ENCODE results near the gene CCL26.

Gene CCL26, protein sequence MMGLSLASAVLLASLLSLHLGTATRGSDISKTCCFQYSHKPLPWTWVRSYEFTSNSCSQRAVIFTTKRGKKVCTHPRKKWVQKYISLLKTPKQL

DNA sequence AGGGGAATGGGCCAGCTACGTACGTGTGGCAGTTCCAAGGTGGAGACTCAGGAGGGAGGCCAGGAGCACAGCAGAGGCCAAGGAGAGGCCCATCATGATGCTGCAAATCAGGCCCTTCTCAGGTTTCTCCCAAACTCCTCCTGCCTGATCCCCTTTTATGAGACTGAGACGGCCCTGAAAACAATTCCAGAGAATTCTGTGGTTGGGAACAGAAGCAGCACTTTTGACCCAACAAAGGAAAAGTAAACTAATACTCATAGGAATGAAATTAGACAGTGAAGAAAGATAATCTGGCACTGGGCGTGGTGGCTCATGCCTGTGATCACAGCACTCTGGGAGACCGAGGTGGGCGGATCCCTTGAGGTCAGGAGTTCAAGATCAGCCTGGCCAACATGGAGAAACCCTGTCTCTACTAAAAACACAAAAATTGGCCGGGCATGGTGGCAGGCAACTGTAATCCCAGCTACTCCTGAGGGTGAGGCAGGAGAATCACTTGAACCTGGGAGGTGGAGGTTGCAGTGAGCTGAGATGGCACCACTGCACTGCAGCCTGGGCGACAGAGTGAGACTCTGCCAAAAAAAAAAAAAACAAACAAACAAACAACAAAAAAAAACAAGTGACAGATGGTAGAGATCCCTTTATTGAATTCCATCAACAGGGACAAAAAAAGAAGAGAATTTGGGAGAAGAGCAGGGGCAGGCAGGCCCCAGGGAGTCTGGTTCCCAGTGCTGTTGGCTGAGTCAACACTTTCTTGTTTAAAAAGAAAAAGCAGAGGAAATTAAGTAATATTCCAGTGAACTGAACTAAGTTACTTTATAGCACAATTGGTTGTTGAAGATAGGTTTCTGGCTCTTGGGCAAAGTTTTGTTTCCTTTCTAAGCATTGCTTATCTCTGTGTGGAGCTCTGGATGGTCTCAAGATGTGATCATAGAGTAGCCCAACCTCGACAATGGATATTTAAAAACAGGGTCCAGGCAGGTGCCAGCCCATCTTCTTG lies at the start of gene CCL26:
CCL26 (minus strand) TSS at position 131 of the 997 bp plus-strand sequence; CDS start at position 96, 35 bp downstream.
- peak; percentile 17 for DNase-seq (ENCODE audit: low spot score)

- no peak for DNase-seq (ENCODE audit: low spot score)
These were observed 48.7 kb upstream of the CCL26 start for GRCh38 chr7:75820688-75821087.

GRCh38 chr7:75819711-75820110 lies 47.7 kb upstream of the CCL26 start:
- DNase-seq (ENCODE audit: low spot score): no peak

- DNase-seq (ENCODE audit: low spot score): no peak
These were observed 46.5 kb upstream of the CCL26 start for GRCh38 chr7:75818472-75818871.

- no peak for DNase-seq (ENCODE audit: low spot score)
These were observed 45.1 kb upstream of the CCL26 start for GRCh38 chr7:75817116-75817515.

GRCh38 chr7:75815418-75816064 lies 43.5 kb upstream of the CCL26 start:
- no peak for DNase-seq (ENCODE audit: low spot score)

GRCh38 chr7:75814407-75814947 lies 42.5 kb upstream of the CCL26 start:
- DNase-seq (ENCODE audit: low spot score): no peak

DNA sequence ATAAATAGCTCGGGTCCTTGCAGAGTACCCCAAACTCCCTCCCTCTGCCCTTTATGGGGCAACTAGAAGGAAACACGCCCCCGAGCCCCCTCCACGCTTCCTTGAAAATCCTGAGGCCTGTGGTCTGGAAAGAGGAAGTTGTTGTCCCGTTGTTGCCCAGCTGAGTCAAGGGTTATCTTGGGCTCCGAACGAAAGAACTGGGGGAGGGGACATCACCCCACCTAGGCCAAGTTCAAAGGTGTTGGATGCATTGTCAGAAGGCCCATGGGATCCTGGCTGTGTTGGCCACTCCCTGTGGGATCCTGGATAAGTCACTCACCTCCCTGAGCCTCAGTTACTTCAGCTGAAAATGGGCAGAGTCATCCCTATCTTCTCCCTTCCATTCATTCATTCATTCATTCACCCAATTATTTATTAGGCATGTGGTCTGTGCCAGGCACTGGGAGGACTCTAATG lies 41.8 kb upstream of the CCL26 start, which contains the start of gene CCL24:
CCL24 (minus strand) TSS at position 26 of the 456 bp plus-strand sequence. CDS start 91 bp downstream, outside the sequence.
- no peak for DNase-seq (ENCODE audit: low spot score)

DNA sequence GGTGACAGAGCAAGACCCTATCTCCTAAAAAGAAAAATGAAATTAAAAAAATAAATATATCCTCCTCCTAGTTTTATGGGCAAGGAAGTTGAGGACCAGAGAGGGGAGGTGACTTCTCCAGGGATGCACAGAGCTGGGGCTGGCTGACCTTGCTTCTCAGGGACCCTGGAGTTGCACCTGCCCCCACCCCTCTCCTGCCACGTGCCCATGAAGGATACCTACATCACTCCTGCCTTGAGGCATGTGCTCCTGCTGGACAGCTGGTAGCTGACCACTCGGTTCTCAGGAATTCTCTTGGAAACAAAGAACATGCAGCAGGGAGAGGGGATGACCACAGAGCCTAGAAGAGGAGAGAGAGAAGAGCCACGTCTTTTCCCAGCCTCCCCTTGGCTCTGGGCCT lies 41.1 kb upstream of the CCL26 start:
- DNase-seq (ENCODE audit: low spot score): no peak

DNA sequence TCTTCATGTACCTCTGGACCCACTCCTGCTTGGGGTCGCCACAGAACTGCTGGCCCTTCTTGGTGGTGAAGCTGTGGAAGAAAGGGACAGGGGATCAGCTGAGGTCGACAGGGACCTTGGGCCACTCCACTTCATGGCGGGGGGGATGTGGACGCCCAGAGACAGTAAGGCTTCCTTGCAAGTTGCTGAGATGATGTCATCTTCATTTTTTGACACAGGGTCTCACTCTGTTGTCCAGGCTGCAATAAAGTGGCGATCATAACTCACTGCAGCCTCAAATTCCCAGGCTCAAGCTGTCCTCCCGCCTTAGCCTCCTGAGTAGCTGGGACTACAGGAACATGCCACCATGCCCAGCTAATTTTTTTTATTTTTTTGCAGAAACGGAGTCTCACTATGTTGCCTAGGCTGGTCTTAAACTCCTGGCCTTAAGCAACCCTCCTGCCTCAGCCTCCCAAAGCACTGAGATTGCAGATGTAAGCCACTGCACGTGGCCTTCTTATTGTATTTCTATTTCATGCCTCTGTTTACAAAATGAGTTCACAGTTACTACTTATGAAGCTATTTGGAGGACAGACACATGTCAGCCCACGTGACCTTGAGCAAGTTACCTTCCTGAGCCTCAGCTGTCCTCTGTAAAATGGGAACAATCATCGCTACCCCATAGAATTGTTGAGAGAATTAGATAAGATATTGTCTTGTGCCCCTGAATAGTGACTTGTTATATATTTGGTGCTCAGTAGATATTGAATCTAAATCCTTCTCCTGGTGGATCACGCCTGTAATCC lies 40.1 kb upstream of the CCL26 start:
- DNase-seq (ENCODE audit: low spot score): no peak

DNA sequence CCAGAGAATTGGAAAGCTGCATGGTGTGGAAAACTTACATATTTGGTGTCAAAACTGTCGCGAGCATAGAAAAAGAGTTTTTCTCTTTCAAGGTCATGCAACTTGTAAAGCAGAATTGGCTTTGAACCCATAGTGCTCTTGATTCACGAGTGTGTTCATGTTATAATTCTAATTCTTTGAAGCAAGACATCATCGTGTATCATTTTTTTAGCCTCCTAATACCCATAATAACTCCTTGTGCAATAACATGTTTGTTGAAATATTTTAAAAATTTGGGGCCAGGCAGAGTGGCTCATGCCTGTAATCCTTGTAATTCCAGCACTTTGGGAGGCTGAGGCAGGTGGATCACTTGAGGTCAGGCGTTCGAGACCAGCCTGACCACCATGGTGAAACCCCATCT lies 37.4 kb upstream of the CCL26 start:
- DNase-seq (ENCODE audit: low spot score): no peak

DNA sequence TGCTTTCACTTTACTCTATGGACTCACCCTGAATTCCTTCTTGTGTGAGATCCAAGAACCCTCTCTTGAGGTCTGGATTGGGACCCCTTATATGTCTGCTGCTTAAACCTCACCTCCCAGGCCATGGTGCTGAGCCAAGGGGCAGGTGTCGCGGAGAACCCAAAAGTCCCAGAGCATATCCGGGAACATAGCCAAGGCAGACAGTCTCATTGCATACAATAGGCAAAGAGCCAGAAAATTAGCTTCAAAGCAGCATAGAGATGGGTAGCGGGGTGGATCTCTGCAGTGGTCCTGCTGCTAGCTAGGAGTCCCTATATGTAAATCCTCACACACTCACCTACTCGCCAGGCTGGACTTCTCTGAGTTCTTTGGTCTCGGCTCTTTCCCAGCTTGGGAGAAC lies 36.1 kb upstream of the CCL26 start:
- no peak for DNase-seq (ENCODE audit: low spot score)

- DNase-seq (ENCODE audit: low spot score): no peak
These were observed 35.4 kb upstream of the CCL26 start for GRCh38 chr7:75807452-75807851.

DNA sequence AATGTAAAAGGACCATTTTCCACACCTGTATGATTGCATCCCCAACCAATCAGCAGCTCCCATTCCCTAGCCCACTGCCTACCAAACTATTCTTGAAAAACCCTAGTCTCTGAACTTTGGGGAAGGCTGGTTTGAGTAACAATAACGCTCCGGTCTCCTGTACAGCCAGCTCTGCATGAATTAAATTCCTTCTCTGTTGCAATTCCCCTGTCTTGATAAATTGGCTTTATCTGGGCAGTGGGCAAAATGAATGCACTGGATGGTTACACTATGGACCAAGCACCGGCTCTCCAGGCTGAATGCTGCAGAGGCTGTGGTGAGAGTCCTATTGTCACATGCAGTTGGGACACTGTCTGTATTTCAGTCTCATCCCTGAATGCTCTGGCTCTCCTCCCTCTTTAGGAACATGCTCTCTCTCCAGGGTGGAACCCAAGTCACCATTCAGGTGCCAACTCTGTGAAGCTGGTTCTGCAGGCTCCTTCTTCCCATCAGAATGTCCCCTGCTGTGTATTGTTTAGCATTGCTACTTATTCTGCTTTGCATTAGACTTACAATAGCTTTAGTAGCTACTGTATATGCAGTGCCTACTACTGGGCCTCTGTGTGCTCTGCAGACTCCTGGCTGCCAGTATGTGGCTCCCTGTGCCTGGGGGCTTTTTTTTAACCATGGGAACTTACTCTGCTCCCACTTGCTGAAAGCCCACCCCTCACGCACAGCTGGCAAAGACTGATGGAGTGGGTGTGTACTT lies 34.7 kb upstream of the CCL26 start:
- no peak for DNase-seq (ENCODE audit: low spot score)

GRCh38 chr7:75804705-75805104 lies 32.7 kb upstream of the CCL26 start:
- DNase-seq (ENCODE audit: low spot score): no peak

DNA sequence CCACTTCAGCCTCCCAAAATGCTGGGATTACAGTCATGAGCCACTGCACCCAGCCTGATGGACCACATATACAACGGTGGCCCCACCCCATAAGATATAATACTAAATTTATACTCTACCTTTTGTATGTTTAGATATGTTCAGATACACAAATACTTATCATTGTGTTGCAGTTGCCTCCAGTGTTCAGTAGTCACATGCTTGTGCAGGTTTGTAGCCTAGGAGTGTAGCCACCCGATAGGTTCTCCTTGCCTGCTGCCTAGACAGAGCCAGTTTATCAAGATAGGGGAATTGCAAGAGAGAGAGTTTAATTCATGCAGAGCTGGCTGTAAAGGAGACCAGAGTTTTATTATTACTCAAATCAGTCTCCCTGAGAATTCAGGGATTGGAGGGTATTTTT lies 32.0 kb upstream of the CCL26 start:
- no peak for DNase-seq (ENCODE audit: low spot score)

DNA sequence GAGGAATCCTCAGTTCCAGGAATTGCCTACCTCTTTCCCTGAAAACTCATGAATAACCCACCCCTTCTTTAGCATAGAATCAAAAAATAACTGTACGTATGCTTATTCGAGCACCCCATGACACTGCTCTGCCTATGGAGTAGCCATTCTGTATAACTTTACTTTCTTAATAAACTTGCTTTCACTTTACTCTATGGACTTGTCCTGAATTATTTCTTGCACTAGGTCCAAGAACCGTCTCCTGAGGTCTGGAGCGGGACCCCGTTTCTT lies 30.5 kb upstream of the CCL26 start:
- no peak for DNase-seq (ENCODE audit: low spot score)

DNA sequence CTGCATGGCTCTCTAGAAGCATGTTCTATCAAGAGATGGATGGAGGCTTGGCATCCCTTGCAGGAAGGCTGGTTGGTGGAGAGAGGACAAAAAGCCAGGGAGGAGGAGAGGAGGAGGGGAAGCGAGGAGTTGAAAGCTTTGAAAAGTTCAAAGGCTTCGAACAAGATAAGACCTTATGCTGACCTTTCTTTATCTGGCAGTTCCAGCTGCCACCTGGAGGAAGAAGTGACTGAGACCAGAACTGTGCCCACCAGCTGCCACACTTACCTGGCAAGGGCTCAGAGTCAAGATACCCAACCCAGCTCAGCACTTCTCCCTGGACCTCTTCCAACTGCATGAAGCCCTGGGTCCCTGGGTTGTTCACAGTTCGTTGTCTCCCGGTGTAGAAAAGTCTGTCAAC lies 26.8 kb upstream of the CCL26 start:
- no peak for DNase-seq (ENCODE audit: low spot score)

DNA sequence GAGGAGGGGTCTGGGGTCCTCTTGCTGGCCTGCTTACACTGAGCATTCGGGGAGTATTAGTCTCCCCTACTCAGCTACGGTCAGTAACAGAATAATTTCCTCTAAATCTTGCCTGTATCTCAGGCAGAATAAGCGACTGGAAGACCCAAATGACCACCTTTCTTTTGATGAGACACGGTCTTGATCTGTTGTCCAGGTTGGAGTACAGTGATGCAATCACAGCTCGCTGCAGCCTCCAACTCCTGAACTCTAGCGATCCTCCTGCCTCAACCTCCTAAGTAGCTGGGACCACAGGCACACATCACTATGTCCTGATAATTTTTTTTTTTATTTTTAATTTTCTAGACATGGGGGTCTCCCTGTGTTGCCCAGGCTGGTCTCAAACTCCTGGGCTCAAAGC lies 24.4 kb upstream of the CCL26 start:
- DNase-seq (ENCODE audit: low spot score): no peak

DNA sequence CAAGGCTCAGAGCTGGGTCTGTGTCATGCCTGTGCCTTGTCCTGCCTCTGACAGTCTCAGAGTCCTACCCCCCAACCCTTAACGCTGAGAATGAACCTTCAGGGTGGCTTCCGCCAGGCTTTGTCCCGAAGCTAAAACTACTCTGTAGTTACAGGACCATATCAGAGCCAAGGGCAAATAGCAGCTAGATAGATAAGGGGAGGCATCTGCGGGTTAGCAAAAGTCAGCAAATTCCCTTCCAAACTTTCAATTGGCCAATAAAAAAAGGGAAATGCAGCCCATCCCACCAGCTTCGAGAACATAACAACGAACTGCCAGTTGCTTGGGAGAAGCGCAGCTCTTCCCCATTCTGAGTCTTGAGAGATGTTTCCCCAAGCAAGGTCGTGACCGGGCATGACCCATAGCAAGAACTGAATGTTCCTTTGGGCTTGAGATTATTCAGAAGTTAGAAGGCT lies 23.8 kb upstream of the CCL26 start:
- DNase-seq (ENCODE audit: low spot score): no peak

- no peak for DNase-seq (ENCODE audit: low spot score)
These were observed 21.7 kb upstream of the CCL26 start for GRCh38 chr7:75793676-75794075.

All from kidney tubule cell (primary cell).